Glutamatergic neuron (in vitro differentiated cells): ENCODE results near the gene NLRP13. TPM values are rescaled to one million over a fixed set of nuclear protein-coding genes. Genes with fewer than 3 reads are reported as not detected.

ENCODE experiments used
- DNase-seq: peaks from one replicate; pipeline ENCODE4 v3.0.0; 2022
- H3K27ac Mint-ChIP-seq: one replicate; pipeline ENCODE4 v1.8.0; 2020; ENCODE audit warnings: mild to moderate bottlenecking, mixed read lengths, inconsistent platforms; ENCODE audit not compliant: unreplicated experiment
- H3K27me3 Mint-ChIP-seq: one replicate; pipeline ENCODE4 v1.8.0; 2020; ENCODE audit warnings: mild to moderate bottlenecking, moderate library complexity, mixed read lengths, inconsistent platforms; ENCODE audit not compliant: unreplicated experiment
- H3K36me3 Mint-ChIP-seq: one replicate; pipeline ENCODE4 v1.8.0; 2020; ENCODE audit warnings: mild to moderate bottlenecking, mixed read lengths, inconsistent platforms; ENCODE audit not compliant: unreplicated experiment
- H3K4me1 Mint-ChIP-seq: one replicate; pipeline ENCODE4 v1.8.0; 2020; ENCODE audit warnings: mild to moderate bottlenecking, low read depth, mixed read lengths, inconsistent platforms; ENCODE audit not compliant: unreplicated experiment
- H3K4me3 Mint-ChIP-seq: one replicate; pipeline ENCODE4 v1.8.0; 2020; ENCODE audit warnings: mild to moderate bottlenecking, mixed read lengths, inconsistent platforms; ENCODE audit not compliant: unreplicated experiment
- H3K9me3 Mint-ChIP-seq: one replicate; pipeline ENCODE4 v1.8.0; 2020; ENCODE audit warnings: mild to moderate bottlenecking, moderate library complexity, mixed read lengths, inconsistent platforms; ENCODE audit not compliant: unreplicated experiment
- total RNA-seq: library from RNA; stranded (reverse); fragmentation: NEBNext Ultra II Directional; extraction: Animal tissue kit (Norgen Biotek cat#: 25700); gene quantifications from one replicate; pipeline ENCODE4 v1.2.1, GENCODE V29; 2021; ENCODE audit not compliant: unreplicated experiment
- TF ChIP-seq, protein P1 (sequence below): fragments of 200-600 bp; sonication (generic); IDR thresholded peaks from one replicate; pipeline ENCODE4 v1.5.0; 2021; ENCODE audit not compliant: partially characterized antibody, unreplicated experiment

The NLRP13 gene
- total RNA-seq, 1 donor from 2014 or later: not detected

- Mint-ChIP-seq H3K9me3 (peaks cover 10% of the 10 kb centered on the region), H3K27me3 (no peaks in the 10 kb centered on the region), H3K4me3 (no peak overlapping the region), H3K36me3 (peaks cover 8% of the 10 kb centered on the region), H3K4me1 (no peaks in the 10 kb centered on the region), H3K27ac (no peak overlapping the region)
- TF ChIP-seq, protein P1, sequence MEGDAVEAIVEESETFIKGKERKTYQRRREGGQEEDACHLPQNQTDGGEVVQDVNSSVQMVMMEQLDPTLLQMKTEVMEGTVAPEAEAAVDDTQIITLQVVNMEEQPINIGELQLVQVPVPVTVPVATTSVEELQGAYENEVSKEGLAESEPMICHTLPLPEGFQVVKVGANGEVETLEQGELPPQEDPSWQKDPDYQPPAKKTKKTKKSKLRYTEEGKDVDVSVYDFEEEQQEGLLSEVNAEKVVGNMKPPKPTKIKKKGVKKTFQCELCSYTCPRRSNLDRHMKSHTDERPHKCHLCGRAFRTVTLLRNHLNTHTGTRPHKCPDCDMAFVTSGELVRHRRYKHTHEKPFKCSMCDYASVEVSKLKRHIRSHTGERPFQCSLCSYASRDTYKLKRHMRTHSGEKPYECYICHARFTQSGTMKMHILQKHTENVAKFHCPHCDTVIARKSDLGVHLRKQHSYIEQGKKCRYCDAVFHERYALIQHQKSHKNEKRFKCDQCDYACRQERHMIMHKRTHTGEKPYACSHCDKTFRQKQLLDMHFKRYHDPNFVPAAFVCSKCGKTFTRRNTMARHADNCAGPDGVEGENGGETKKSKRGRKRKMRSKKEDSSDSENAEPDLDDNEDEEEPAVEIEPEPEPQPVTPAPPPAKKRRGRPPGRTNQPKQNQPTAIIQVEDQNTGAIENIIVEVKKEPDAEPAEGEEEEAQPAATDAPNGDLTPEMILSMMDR: no peak
- no peak for DNase-seq
Observed at GRCh38 chr19:55882626-55883025, 49.5 kb downstream of the NLRP13 start.

DNA sequence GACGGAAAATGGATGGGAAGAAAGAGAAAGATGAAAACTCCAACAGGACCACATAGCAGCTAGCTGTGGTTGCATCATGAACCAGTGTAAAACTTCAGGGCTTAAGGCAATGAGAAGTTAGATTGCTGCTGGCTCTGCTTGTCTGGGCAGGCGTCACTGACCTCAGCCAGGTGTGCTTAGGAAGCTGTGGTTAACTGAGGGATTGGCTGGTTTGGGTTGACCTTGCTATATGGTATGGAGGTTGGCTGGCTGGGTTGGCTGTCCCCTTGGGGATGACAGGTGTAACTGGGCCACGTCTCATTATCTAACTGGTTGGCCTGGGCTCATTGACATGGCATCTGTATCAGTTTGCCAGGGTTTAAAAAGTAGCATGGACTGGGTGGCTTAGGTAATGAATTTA is 54.9 kb downstream of the NLRP13 start:
- TF ChIP-seq, protein P1: no peak
- Mint-ChIP-seq H3K36me3 (peaks cover 11% of the 10 kb centered on the region), H3K27me3 (no peaks in the 10 kb centered on the region), H3K27ac (no peak overlapping the region), H3K9me3 (peaks cover 19% of the 10 kb centered on the region), H3K4me1 (no peaks in the 10 kb centered on the region), H3K4me3 (no peak overlapping the region)
- DNase-seq: no peak

- H3K9me3 Mint-ChIP-seq: peaks cover 23% of the 10 kb centered on the region
- no peak for DNase-seq
- H3K4me3 Mint-ChIP-seq: no peak overlapping the region
- H3K27me3 Mint-ChIP-seq: peaks cover 2% of the 10 kb centered on the region
- H3K36me3 Mint-ChIP-seq: peaks cover 20% of the 10 kb centered on the region
- TF ChIP-seq, protein P1: no peak
- no peak overlapping the region for H3K27ac Mint-ChIP-seq
- H3K4me1 Mint-ChIP-seq: no peaks in the 10 kb centered on the region
Observed at GRCh38 chr19:55870736-55871135, 61.4 kb downstream of the NLRP13 start.

- TF ChIP-seq, protein P1: no peak
- Mint-ChIP-seq H3K9me3 (peaks cover 19% of the 10 kb centered on the region), H3K27me3 (peaks cover 2% of the 10 kb centered on the region), H3K36me3 (peaks cover 20% of the 10 kb centered on the region), H3K4me3 (no peak overlapping the region), H3K27ac (no peak overlapping the region), H3K4me1 (no peaks in the 10 kb centered on the region)
- no peak for DNase-seq
Observed at GRCh38 chr19:55867101-55867500, 65.0 kb downstream of the NLRP13 start.

DNA sequence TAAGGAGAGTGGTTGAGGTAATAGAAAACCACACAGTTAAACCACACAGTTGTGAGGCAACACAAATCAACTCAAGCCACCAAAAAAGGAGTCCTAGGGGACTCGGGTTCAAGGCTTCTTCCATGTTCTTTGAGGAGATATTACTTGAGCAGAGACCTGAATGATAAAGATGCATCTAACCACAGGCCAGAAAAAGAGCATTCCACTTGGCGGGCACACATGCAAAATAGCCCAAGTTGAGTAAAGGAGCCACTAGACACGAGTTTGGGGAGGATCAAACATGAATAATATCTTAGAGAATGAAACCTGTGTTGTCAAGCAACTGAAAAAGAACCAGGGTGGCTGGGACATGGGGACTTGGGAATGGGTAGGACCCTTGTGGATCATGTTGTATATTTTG is 65.6 kb downstream of the NLRP13 start:
- Mint-ChIP-seq H3K4me1 (no peaks in the 10 kb centered on the region), H3K27ac (no peak overlapping the region), H3K4me3 (no peak overlapping the region), H3K9me3 (peaks cover 20% of the 10 kb centered on the region), H3K36me3 (peaks cover 20% of the 10 kb centered on the region), H3K27me3 (peaks cover 2% of the 10 kb centered on the region)
- no peak for DNase-seq
- TF ChIP-seq, protein P1: no peak
